HepG2 (cell line): ENCODE results near the gene ALDH3A1.

Source experiments
- ATF3 ChIP-seq: sonication (generic); formaldehyde crosslinking; IDR thresholded peaks from 2 replicates; pipeline ENCODE4 v1.4.0; 2020; ENCODE audit warnings: missing genetic modification reagents
- CENPT ChIP-seq: sonication (generic); formaldehyde crosslinking; IDR thresholded peaks from 2 replicates; pipeline ENCODE4 v1.8.0; 2022; ENCODE audit warnings: low read depth, mild to moderate bottlenecking, moderate library complexity, missing genetic modification reagents
- CTCF ChIP-seq: sonication (generic); formaldehyde crosslinking; IDR thresholded peaks from 2 replicates; pipeline ENCODE4 v1.5.0; 2020; ENCODE audit warnings: mild to moderate bottlenecking, missing genetic modification reagents, moderate library complexity
- EZH2 ChIP-seq: conservative IDR thresholded peaks from 2 replicates; pipeline ENCODE4 v1.6.1; 2012; ENCODE audit warnings: mild to moderate bottlenecking, low read depth, low read length, moderate library complexity
- FOXK2 ChIP-seq: fragments of 450-650 bp; IDR thresholded peaks from 2 replicates; pipeline ENCODE4 v1.6.1; 2016
- MYC ChIP-seq: sonication (generic); formaldehyde crosslinking; IDR thresholded peaks from 2 replicates; pipeline ENCODE4 v1.9.0; 2021; ENCODE audit warnings: missing genetic modification reagents, borderline replicate concordance
- RFX1 ChIP-seq: fragments of 450-650 bp; IDR thresholded peaks from 2 replicates; pipeline ENCODE4 v1.6.1; 2017
- RXRA ChIP-seq: sonication (generic); formaldehyde crosslinking; IDR thresholded peaks from 2 replicates; pipeline ENCODE4 v1.5.1; 2020; ENCODE audit warnings: missing genetic modification reagents
- SIX1 ChIP-seq: sonication (generic); formaldehyde crosslinking; IDR thresholded peaks from 2 replicates; pipeline ENCODE4 v1.4.0; 2020; ENCODE audit warnings: missing genetic modification reagents, borderline replicate concordance
- TOE1 ChIP-seq: sonication (generic); formaldehyde crosslinking; IDR thresholded peaks from 2 replicates; pipeline ENCODE4 v1.4.0; 2020; ENCODE audit warnings: mild to moderate bottlenecking, missing genetic modification reagents
- TSC22D2 ChIP-seq: sonication (generic); formaldehyde crosslinking; IDR thresholded peaks from 2 replicates; pipeline ENCODE4 v1.5.1; 2020; ENCODE audit warnings: missing genetic modification reagents, mild to moderate bottlenecking, borderline replicate concordance

- TF ChIP-seq RXRA (CRISPR knock-in tag), result no peak
- no peak for TF ChIP-seq MYC
- TF ChIP-seq CTCF (CRISPR knock-in tag), result no peak
- TF ChIP-seq SIX1 (CRISPR knock-in tag), result no peak
- TF ChIP-seq TSC22D2 (CRISPR knock-in tag), result no peak
- no peak for TF ChIP-seq CENPT (CRISPR knock-in tag)
- no peak for TF ChIP-seq RFX1
- TF ChIP-seq FOXK2, result no peak
- no peak for TF ChIP-seq TOE1 (CRISPR knock-in tag)
- TF ChIP-seq EZH2, result no peak
- TF ChIP-seq ATF3 (CRISPR knock-in tag), result no peak
Measured at GRCh38 chr17:19742495-19742894, 5.6 kb downstream of the ALDH3A1 start.
